ENCODE measurements around the gene COL4A5. TPM values are rescaled to one million over a fixed set of nuclear protein-coding genes. Genes with fewer than 3 reads are reported as not detected.

The COL4A5 gene
- total RNA-seq, 1 donor from 2014 or later: 547 TPM

- Mint-ChIP-seq H3K36me3 (ENCODE audit: unreplicated experiment) (peaks cover 7% of the 10 kb centered on the region), H3K4me3 (ENCODE audit: unreplicated experiment) (no peak overlapping the region), H3K27me3 (ENCODE audit: unreplicated experiment) (peaks cover 13% of the 10 kb centered on the region), H3K27ac (ENCODE audit: unreplicated experiment) (no peak overlapping the region), H3K4me1 (ENCODE audit: unreplicated experiment) (no peaks in the 10 kb centered on the region), H3K9me3 (ENCODE audit: unreplicated experiment) (no peaks in the 10 kb centered on the region)
- DNase-seq (ENCODE audit: extremely low spot score, unreplicated experiment): no peak
- no peak for TF ChIP-seq CTCF (IDR thresholded peaks at IDR 0.05)
Observed at GRCh38 chrX:108702530-108702929, 262.9 kb downstream of the COL4A5 start.

GRCh38 chrX:108704839-108705238 is 265.2 kb downstream of the COL4A5 start:
- Mint-ChIP-seq H3K36me3 (ENCODE audit: unreplicated experiment) (no peaks in the 10 kb centered on the region), H3K4me1 (ENCODE audit: unreplicated experiment) (no peaks in the 10 kb centered on the region), H3K4me3 (ENCODE audit: unreplicated experiment) (no peak overlapping the region), H3K27ac (ENCODE audit: unreplicated experiment) (no peak overlapping the region), H3K9me3 (ENCODE audit: unreplicated experiment) (no peaks in the 10 kb centered on the region), H3K27me3 (ENCODE audit: unreplicated experiment) (peaks cover 14% of the 10 kb centered on the region)
- DNase-seq (ENCODE audit: extremely low spot score, unreplicated experiment): no peak
- no peak for TF ChIP-seq CTCF (IDR thresholded peaks at IDR 0.05)

- no peaks in the 10 kb centered on the region for H3K4me1 Mint-ChIP-seq (ENCODE audit: unreplicated experiment)
- TF ChIP-seq CTCF (IDR thresholded peaks at IDR 0.05): no peak
- H3K36me3 Mint-ChIP-seq (ENCODE audit: unreplicated experiment): no peaks in the 10 kb centered on the region
- no peak overlapping the region for H3K4me3 Mint-ChIP-seq (ENCODE audit: unreplicated experiment)
- H3K27ac Mint-ChIP-seq (ENCODE audit: unreplicated experiment): no peak overlapping the region
- peaks cover 14% of the 10 kb centered on the region for H3K27me3 Mint-ChIP-seq (ENCODE audit: unreplicated experiment)
- H3K9me3 Mint-ChIP-seq (ENCODE audit: unreplicated experiment): peaks cover 20% of the 10 kb centered on the region
- no peak for DNase-seq (ENCODE audit: extremely low spot score, unreplicated experiment)
Observed at GRCh38 chrX:108712886-108713285, 273.2 kb downstream of the COL4A5 start.

GRCh38 chrX:108722561-108722960 is 282.9 kb downstream of the COL4A5 start:
- Mint-ChIP-seq H3K36me3 (ENCODE audit: unreplicated experiment) (no peaks in the 10 kb centered on the region), H3K27ac (ENCODE audit: unreplicated experiment) (no peak overlapping the region), H3K9me3 (ENCODE audit: unreplicated experiment) (no peaks in the 10 kb centered on the region), H3K4me3 (ENCODE audit: unreplicated experiment) (no peak overlapping the region), H3K27me3 (ENCODE audit: unreplicated experiment) (peaks cover 69% of the 10 kb centered on the region), H3K4me1 (ENCODE audit: unreplicated experiment) (no peaks in the 10 kb centered on the region)
- DNase-seq (ENCODE audit: extremely low spot score, unreplicated experiment): no peak
- TF ChIP-seq CTCF (IDR thresholded peaks at IDR 0.05): no peak

- Mint-ChIP-seq H3K4me1 (ENCODE audit: unreplicated experiment) (no peaks in the 10 kb centered on the region), H3K27me3 (ENCODE audit: unreplicated experiment) (peaks cover 84% of the 10 kb centered on the region), H3K27ac (ENCODE audit: unreplicated experiment) (no peak overlapping the region), H3K36me3 (ENCODE audit: unreplicated experiment) (no peaks in the 10 kb centered on the region), H3K9me3 (ENCODE audit: unreplicated experiment) (no peaks in the 10 kb centered on the region), H3K4me3 (ENCODE audit: unreplicated experiment) (no peak overlapping the region)
- no peak for TF ChIP-seq CTCF (IDR thresholded peaks at IDR 0.05)
- no peak for DNase-seq (ENCODE audit: extremely low spot score, unreplicated experiment)
Observed at GRCh38 chrX:108726748-108727147, 287.1 kb downstream of the COL4A5 start.
